Naive B cell (primary cell): ENCODE data around the gene FASTK. TPM values are rescaled to one million over a fixed set of nuclear protein-coding genes. Genes with fewer than 3 reads are reported as not detected.

Source experiments
- ATAC-seq, 2 donors: fragments of 150-1000 bp; cut with Tn5 transposase; 2 replicates each; pipeline ENCODE4 v1.10.0; 2021; ENCODE audit warnings: low read depth in 2 of 2, mild to moderate bottlenecking in 2 of 2, moderate library complexity in 2 of 2
- DNase-seq: peaks from one replicate; pipeline ENCODE4 v3.0.0; 2022
- H3K27ac Mint-ChIP-seq, 6 donors: one replicate each; pipeline ENCODE4 v1.8.0; 2020 to 2022; ENCODE audit warnings: mild to moderate bottlenecking in 6 of 6, mixed read lengths in 6 of 6, moderate library complexity in 5 of 6, inconsistent platforms in 2 of 6
- H3K27me3 Mint-ChIP-seq, 3 donors: one replicate each; pipeline ENCODE4 v1.8.0; 2021 to 2022; ENCODE audit warnings: mixed read lengths in 3 of 3, mild to moderate bottlenecking in 1 of 3
- H3K36me3 Mint-ChIP-seq, 2 donors: one replicate each; pipeline ENCODE4 v1.8.0; 2020 to 2022; ENCODE audit warnings: mixed read lengths in 2 of 2, inconsistent platforms in 1 of 2, mild to moderate bottlenecking in 1 of 2
- H3K4me1 Mint-ChIP-seq, 3 donors: one replicate each; pipeline ENCODE4 v1.8.0; 2020 to 2022; ENCODE audit warnings: mixed read lengths in 3 of 3, inconsistent platforms in 1 of 3, mild to moderate bottlenecking in 1 of 3, moderate library complexity in 1 of 3
- H3K4me3 Mint-ChIP-seq, 8 donors: one replicate each; pipeline ENCODE4 v1.8.0; 2020 to 2022; ENCODE audit warnings: mild to moderate bottlenecking in 8 of 8, mixed read lengths in 8 of 8, moderate library complexity in 8 of 8, inconsistent platforms in 2 of 8
- H3K9me3 Mint-ChIP-seq, 7 donors: one replicate each; pipeline ENCODE4 v1.8.0; 2020 to 2022; ENCODE audit warnings: mixed read lengths in 7 of 7, mild to moderate bottlenecking in 5 of 7, inconsistent platforms in 2 of 7, moderate library complexity in 1 of 7
- polyA plus RNA-seq, 6 donors: library from polyadenylated mRNA; unstranded; fragments of 300-500 nt; fragmentation: Illumina TruSeq; gene quantifications; one replicate each; pipeline ENCODE4 v1.2.3, GENCODE V29; 2021; ENCODE audit warnings: low read depth in 6 of 6

Gene FASTK
- polyA plus RNA-seq, 6 donors from 2014 or later: 31.6 to 52.0 (median 38.1) TPM

GRCh38 chr7:151081170-151082101 is 827 bp upstream of the FASTK start:
- Mint-ChIP-seq H3K4me1 (peaks cover 34 to 46% (median 45%) of the 10 kb centered on the region in 3 donors), H3K27ac (peak overlapping the region in 5 of 6 donors; percentile 20 to 98 (median 97)), H3K4me3 (peak overlapping the region; percentile 35 to 95 (median 92)), H3K9me3 (peaks cover 0 to 2% (median 0%) of the 10 kb centered on the region in 7 donors), H3K36me3 (peaks cover 0 to 6% of the 10 kb centered on the region in 2 donors), H3K27me3 (peaks cover 13 to 19% (median 17%) of the 10 kb centered on the region in 3 donors)
- no peak for DNase-seq
- ATAC-seq: no peak

GRCh38 chr7:151080067-151080521 is 515 bp downstream of the FASTK start:
- Mint-ChIP-seq H3K4me3 (peak overlapping the region; percentile 83 to 93 (median 87)), H3K27me3 (peaks cover 4 to 8% (median 7%) of the 10 kb centered on the region in 3 donors), H3K36me3 (peaks cover 0 to 9% of the 10 kb centered on the region in 2 donors), H3K27ac (peak overlapping the region; percentile 67 to 95 (median 87)), H3K9me3 (peaks cover 0 to 2% (median 0%) of the 10 kb centered on the region in 7 donors), H3K4me1 (peaks cover 25 to 36% (median 34%) of the 10 kb centered on the region in 3 donors)
- DNase-seq (no peak), ATAC-seq (no peak)

GRCh38 chr7:151079199-151079910 is 1.3 kb downstream of the FASTK start:
- Mint-ChIP-seq H3K9me3 (no peaks in the 10 kb centered on the region), H3K4me3 (peak overlapping the region; percentile 83 to 93 (median 87)), H3K36me3 (peaks cover 0 to 9% of the 10 kb centered on the region in 2 donors), H3K27ac (peak overlapping the region in 5 of 6 donors; percentile 47 to 91 (median 82)), H3K27me3 (peaks cover 0 to under 1% (median 0%) of the 10 kb centered on the region in 3 donors), H3K4me1 (peaks cover 21 to 29% (median 28%) of the 10 kb centered on the region in 3 donors)
- DNase-seq: no peak
- ATAC-seq: no peak

- no peaks in the 10 kb centered on the region for H3K9me3 Mint-ChIP-seq
- no peaks in the 10 kb centered on the region for H3K27me3 Mint-ChIP-seq
- H3K4me1 Mint-ChIP-seq: peaks cover 21 to 29% (median 28%) of the 10 kb centered on the region in 3 donors
- peak overlapping the region in 5 of 6 donors; percentile 31 to 91 (median 61) for H3K27ac Mint-ChIP-seq
- peaks cover 0 to 9% of the 10 kb centered on the region in 2 donors for H3K36me3 Mint-ChIP-seq
- DNase-seq (no peak), ATAC-seq (no peak)
- H3K4me3 Mint-ChIP-seq: peak overlapping the region; percentile 83 to 91 (median 86)
Measured at GRCh38 chr7:151078233-151079040, 2.2 kb downstream of the FASTK start.

GRCh38 chr7:151077705-151078232 is 2.8 kb downstream of the FASTK start:
- H3K36me3 Mint-ChIP-seq: peaks cover 0 to 9% of the 10 kb centered on the region in 2 donors
- no peaks in the 10 kb centered on the region for H3K27me3 Mint-ChIP-seq
- peak overlapping the region; percentile 20 to 91 (median 76) for H3K4me3 Mint-ChIP-seq
- H3K27ac Mint-ChIP-seq: peak overlapping the region in 2 of 6 donors; percentile 19 to 61
- peaks cover 19 to 26% (median 25%) of the 10 kb centered on the region in 3 donors for H3K4me1 Mint-ChIP-seq
- ATAC-seq (no peak), DNase-seq (no peak)
- H3K9me3 Mint-ChIP-seq: no peaks in the 10 kb centered on the region

- Mint-ChIP-seq H3K27ac (peak overlapping the region in 1 of 6 donors; percentile 33), H3K9me3 (no peaks in the 10 kb centered on the region), H3K36me3 (peaks cover 0 to 9% of the 10 kb centered on the region in 2 donors), H3K4me1 (peaks cover 16 to 22% (median 21%) of the 10 kb centered on the region in 3 donors), H3K27me3 (no peaks in the 10 kb centered on the region), H3K4me3 (peak overlapping the region in 2 of 8 donors; percentile 20 to 50)
- DNase-seq (no peak), ATAC-seq (no peak)
Measured at GRCh38 chr7:151076863-151077704, 3.5 kb downstream of the FASTK start.

GRCh38 chr7:151075978-151076426 is 4.6 kb downstream of the FASTK start:
- DNase-seq (no peak), ATAC-seq (no peak)
- Mint-ChIP-seq H3K4me1 (peaks cover 15 to 22% (median 16%) of the 10 kb centered on the region in 3 donors), H3K4me3 (peak overlapping the region in 1 of 8 donors; percentile 30), H3K27me3 (no peaks in the 10 kb centered on the region), H3K36me3 (peaks cover 0 to 9% of the 10 kb centered on the region in 2 donors), H3K27ac (peak overlapping the region in 1 of 6 donors; percentile 33), H3K9me3 (no peaks in the 10 kb centered on the region)

- Mint-ChIP-seq H3K27me3 (no peaks in the 10 kb centered on the region), H3K27ac (no peak overlapping the region), H3K9me3 (no peaks in the 10 kb centered on the region), H3K36me3 (peaks cover 0 to 9% of the 10 kb centered on the region in 2 donors), H3K4me1 (peaks cover 15 to 22% (median 17%) of the 10 kb centered on the region in 3 donors), H3K4me3 (peak overlapping the region in 1 of 8 donors; percentile 30)
- ATAC-seq (no peak), DNase-seq (no peak)
Measured at GRCh38 chr7:151075662-151075971, 5.0 kb downstream of the FASTK start.

- DNase-seq (no peak), ATAC-seq (no peak)
- Mint-ChIP-seq H3K27ac (no peak overlapping the region), H3K4me1 (peaks cover 15 to 21% (median 18%) of the 10 kb centered on the region in 3 donors), H3K4me3 (no peak overlapping the region), H3K9me3 (no peaks in the 10 kb centered on the region), H3K27me3 (no peaks in the 10 kb centered on the region), H3K36me3 (peaks cover 0 to 9% of the 10 kb centered on the region in 2 donors)
Measured at GRCh38 chr7:151074817-151075661, 5.6 kb downstream of the FASTK start.

- Mint-ChIP-seq H3K27ac (no peak overlapping the region), H3K9me3 (no peaks in the 10 kb centered on the region), H3K36me3 (peaks cover 4 to 9% of the 10 kb centered on the region in 2 donors), H3K27me3 (no peaks in the 10 kb centered on the region), H3K4me3 (no peak overlapping the region), H3K4me1 (peaks cover 8 to 11% (median 11%) of the 10 kb centered on the region in 3 donors)
- ATAC-seq (no peak), DNase-seq (no peak)
Measured at GRCh38 chr7:151073990-151074389, 6.6 kb downstream of the FASTK start.
